Ovary (tissue), 3 donors: ENCODE data around the gene RSRC1.

Experiments used
- EP300 ChIP-seq: sonication (generic); formaldehyde crosslinking; IDR thresholded peaks from one replicate; pipeline ENCODE4 v1.6.1; 2017; ENCODE audit warnings: antibody characterized with exemption
- POLR2A ChIP-seq: fragments of 450-650 bp; IDR thresholded peaks from one replicate; pipeline ENCODE4 v1.6.1; 2017; ENCODE audit warnings: antibody characterized with exemption, mild to moderate bottlenecking, moderate library complexity
- TF ChIP-seq, protein P1 (sequence below), 3 donors: fragments of 450-650 bp in 2 of 3; fragments of 200-600 bp in 1 of 3; IDR thresholded peaks; one replicate each; pipeline versions ENCODE4 v1.5.1 to v1.8.0; 2016 to 2022; ENCODE audit warnings: antibody characterized with exemption in 3 of 3, mild to moderate bottlenecking in 1 of 3
- donor health status: DM: no; HTN: no; CAD: no.

- TF ChIP-seq, protein P1, sequence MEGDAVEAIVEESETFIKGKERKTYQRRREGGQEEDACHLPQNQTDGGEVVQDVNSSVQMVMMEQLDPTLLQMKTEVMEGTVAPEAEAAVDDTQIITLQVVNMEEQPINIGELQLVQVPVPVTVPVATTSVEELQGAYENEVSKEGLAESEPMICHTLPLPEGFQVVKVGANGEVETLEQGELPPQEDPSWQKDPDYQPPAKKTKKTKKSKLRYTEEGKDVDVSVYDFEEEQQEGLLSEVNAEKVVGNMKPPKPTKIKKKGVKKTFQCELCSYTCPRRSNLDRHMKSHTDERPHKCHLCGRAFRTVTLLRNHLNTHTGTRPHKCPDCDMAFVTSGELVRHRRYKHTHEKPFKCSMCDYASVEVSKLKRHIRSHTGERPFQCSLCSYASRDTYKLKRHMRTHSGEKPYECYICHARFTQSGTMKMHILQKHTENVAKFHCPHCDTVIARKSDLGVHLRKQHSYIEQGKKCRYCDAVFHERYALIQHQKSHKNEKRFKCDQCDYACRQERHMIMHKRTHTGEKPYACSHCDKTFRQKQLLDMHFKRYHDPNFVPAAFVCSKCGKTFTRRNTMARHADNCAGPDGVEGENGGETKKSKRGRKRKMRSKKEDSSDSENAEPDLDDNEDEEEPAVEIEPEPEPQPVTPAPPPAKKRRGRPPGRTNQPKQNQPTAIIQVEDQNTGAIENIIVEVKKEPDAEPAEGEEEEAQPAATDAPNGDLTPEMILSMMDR (IDR thresholded peaks at IDR 0.05) = no peak
- no peak for TF ChIP-seq POLR2A
- no peak for TF ChIP-seq EP300
These were observed 55.3 kb downstream of the RSRC1 start for GRCh38 chr3:158165141-158165655.
